ENCODE data around the gene S100A6. TPM values are rescaled to one million over a fixed set of nuclear protein-coding genes. Genes with fewer than 3 reads are reported as not detected.

Gene S100A6
- total and polyA plus RNA-seq, 11 donors = 157 to 1,213 (median 360) TPM

- H3K4me1 ChIP-seq = peaks cover 11 to 83% (median 54%) of the 10 kb centered on the region in 12 donors
- H3K4me3 ChIP-seq = no peak overlapping the region
- DNase-seq = peak in 1 of 5 donors; percentile 18
- H3K27ac ChIP-seq = peak overlapping the region in 11 of 12 donors; percentile 29 to 83 (median 68)
- no peaks in the 10 kb centered on the region for H3K36me3 ChIP-seq
- intact Hi-C loops (cut with DNase I) = no loop called here
- no peaks in the 10 kb centered on the region for H3K9me3 ChIP-seq
- no peak for ATAC-seq
- no peaks in the 10 kb centered on the region for H3K27me3 ChIP-seq
- TF ChIP-seq POLR2A (IDR thresholded peaks at IDR 0.05) (no peak), CTCF (IDR thresholded peaks at IDR 0.05) (peak in 1 of 12 donors; percentile 1)
- 71 to 74% (median 71%) methylated on average over 6 of the region's 6 CpGs for WGBS, 4 donors
Measured at GRCh38 chr1:153549741-153550397, 14.1 kb upstream of the S100A6 start.

- WGBS, 4 donors = 58 to 72% (median 61%) methylated on average over 10 to 14 of the region's 14 CpGs
Measured at GRCh38 chr1:153548722-153549688, 13.2 kb upstream of the S100A6 start, which contains the start of gene S100A3. Gene S100A3 (minus strand): TSS chr1:153549258. CDS start chr1:153548485, 773 bp downstream.

GRCh38 chr1:153547560-153548551 is 12.1 kb upstream of the S100A6 start:
- TF ChIP-seq CTCF (IDR thresholded peaks at IDR 0.05) (no peak), POLR2A (IDR thresholded peaks at IDR 0.05) (no peak)
- DNase-seq (peak in 1 of 5 donors; percentile 19), ATAC-seq (no peak)
- Histone ChIP-seq H3K27ac (peak overlapping the region in 4 of 12 donors; percentile 72 to 83 (median 72)), H3K4me1 (peaks cover 11 to 87% (median 48%) of the 10 kb centered on the region in 12 donors), H3K27me3 (no peaks in the 10 kb centered on the region), H3K9me3 (no peaks in the 10 kb centered on the region), H3K36me3 (peaks cover 0 to 18% (median 0%) of the 10 kb centered on the region in 9 donors), H3K4me3 (no peak overlapping the region)
- WGBS, 4 donors = 84 to 88% (median 87%) methylated on average over 19 of the region's 19 CpGs
- intact Hi-C loops (cut with DNase I) = loop anchor here in 1 of 10 donors (2.0 kb wide), 1 partner anchor 17 kb away; the partner anchor contains the start of gene S100A2

More at GRCh38 chr1:153548722-153549688, 13.2 kb upstream of the S100A6 start, which contains the start of gene S100A3:
- H3K9me3 ChIP-seq = no peaks in the 10 kb centered on the region
- no peak for TF ChIP-seq POLR2A (IDR thresholded peaks at IDR 0.05)
- TF ChIP-seq CTCF (IDR thresholded peaks at IDR 0.05) = peak in 4 of 12 donors; percentile 24 to 35 (median 28)
- intact Hi-C loops (cut with DNase I) = no loop called here
- H3K27ac ChIP-seq = peak within 1 kb of the TSS in 11 of 12 donors; percentile 29 to 83 (median 71)
- peaks cover 0 to 6% (median 0%) of the 10 kb centered on the region in 9 donors for H3K36me3 ChIP-seq
- peak in 4 of 5 donors; percentile 70 to 88 (median 80) for DNase-seq
- H3K4me3 ChIP-seq = no peak within 1 kb of the TSS
- peak; percentile 15 to 77 (median 64) for ATAC-seq
- peaks cover 11 to 83% (median 54%) of the 10 kb centered on the region in 12 donors for H3K4me1 ChIP-seq
- no peaks in the 10 kb centered on the region for H3K27me3 ChIP-seq

Measured in heart left ventricle (tissue), 16 donors.